Hematopoietic multipotent progenitor cell treated with erythropoietin and hydrocortisone succinate and interleukin-3 and kit ligand, for 8 days (in vitro differentiated cells): ENCODE measurements around the gene METRN.
A peak's percentile ranks its signal among the peaks of the same experiment; 100 is the strongest.
"Not testable (repeated sequence)": the region's sequence is repeated elsewhere in the genome, so short reads cannot be mapped to it uniquely, and the experiment has no call there.

ENCODE experiments used
- DNase-seq: peaks from one replicate; pipeline ENCODE4 v3.0.0-alpha.2; 2015

Gene METRN

GRCh38 chr16:739560-740458 lies 24.9 kb downstream of the METRN start:
- DNase-seq: no peak

DNA sequence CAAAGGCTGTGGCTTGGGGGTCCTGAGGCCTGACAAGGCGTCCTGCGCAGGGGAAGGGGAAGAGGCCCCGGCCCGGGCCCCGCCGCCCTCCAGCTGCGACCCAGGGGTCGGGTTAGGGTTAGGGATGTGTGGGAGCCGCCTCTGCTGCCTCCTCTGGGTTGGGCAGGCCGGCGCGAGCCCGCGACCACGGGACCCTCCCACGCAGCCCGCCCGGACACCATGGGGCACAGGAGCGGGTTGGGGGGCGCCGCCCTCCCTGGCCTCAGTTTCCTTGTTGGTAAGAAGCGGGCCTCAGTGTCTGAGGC lies 25.5 kb downstream of the METRN start:
- no peak for DNase-seq

DNA sequence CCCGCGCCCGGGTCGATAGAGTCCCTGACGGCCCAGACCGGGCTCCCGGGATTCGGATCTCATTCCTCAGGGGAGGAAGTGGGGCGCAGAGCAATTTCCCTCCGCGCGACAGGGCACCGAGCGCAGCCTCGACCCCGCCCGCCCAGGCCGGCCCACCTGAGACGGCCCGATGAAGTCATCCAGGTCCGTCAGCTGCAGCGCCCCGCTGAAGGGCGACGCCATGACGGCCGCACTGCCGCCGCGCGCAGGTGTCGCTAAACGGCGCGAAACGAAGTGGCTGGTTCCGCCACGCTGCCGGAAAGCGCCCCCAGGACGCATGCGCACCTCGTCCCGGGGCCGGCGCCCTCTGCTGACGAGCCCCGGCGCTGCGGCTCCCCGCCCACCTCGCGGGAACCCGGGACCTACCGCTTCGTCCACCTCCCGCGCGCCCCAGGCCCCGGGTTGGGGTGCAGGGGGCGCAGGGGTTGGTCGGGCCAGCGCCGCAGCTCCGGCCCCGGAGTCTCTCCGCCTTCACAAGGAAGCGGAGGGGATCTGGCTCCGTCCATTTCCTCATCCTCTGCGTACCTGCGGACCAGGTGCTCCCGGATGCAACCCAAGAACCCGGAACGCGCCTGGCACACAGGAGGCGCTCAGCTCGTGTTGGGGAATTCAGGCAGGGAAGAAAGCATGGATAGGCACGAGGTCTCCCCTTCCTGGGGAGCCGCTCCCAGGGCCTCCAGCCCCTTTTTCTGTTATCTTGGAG lies 26.0 kb downstream of the METRN start, which contains the start of gene CIAO3:
TSS of gene CIAO3 (minus strand) at position 234 of the 742 bp plus-strand sequence. CDS start at position 222, 12 bp downstream.
- peak; percentile 86 for DNase-seq

DNA sequence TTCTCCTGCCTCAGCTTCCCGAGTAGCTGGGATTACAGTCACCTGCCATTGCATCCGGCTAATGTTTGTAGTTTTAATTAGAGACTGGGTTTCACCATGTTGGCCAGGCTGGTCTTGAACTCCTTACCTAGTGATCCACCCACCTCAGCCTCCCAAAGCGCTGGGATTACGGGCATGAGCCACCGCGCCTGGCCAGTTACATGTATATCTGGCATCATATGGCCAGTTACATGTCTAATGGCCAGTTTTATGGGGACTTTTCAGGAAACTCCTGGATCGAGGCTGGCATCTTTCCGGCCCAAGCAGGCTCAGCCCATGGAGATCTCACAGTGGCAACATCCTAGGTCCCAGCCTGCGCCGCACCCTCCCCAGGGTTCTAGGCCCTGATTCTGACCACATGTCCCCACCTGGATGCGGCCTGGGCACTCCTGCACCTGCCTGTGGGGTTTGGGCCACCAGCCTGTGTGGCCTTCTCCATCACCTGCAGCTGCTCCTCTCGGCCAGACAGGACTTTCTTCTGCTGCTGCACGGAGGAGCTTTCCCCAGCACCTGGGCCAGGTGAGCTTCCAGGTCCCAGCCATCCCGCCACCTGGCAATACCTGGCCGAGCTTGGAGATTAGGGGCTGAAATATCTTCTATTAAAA lies 27.2 kb downstream of the METRN start:
- no peak for DNase-seq

DNA sequence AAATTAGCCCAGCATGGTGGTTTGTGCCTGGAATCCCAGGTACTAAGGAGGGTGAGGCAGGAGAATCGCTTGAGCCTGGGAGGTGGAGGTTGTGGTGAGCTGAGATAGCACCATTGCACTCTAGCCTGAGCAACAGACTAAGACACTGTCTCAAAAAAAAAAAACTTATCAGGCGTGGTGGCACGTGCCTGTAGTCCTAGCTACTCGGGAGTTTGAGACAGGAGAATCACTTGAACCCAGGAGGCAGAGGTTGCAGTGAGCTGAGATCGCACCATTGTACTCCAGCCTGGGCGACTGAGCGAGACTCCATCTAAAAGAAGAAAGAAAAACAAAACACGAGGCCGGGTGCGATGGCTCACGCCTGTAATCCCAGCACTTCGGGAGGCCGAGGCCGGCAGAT lies 28.0 kb downstream of the METRN start:
- DNase-seq: peak; percentile 59

GRCh38 chr16:743794-744500 lies 29.0 kb downstream of the METRN start:
- no peak for DNase-seq

- no peak for DNase-seq
These were observed 30.8 kb downstream of the METRN start for GRCh38 chr16:745739-746138.

DNA sequence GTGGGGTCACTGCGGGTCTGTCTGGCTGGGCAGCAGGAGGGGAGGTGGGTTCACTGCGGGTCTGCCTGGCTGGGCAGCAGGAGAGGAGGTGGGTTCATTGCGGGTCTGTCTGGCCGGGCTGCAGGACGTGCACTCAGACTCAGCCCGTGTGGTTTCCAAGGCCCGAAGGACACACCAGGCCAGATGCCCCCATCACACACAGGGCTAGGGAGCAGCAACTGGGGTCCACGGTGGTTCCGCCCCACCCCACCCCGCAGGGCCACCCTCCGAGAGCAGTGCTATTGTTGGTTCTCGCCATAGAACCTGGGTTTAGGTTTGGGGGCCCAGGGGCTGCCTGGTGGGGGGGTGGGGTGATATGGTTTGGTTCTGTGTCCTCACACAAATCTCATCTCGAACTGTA lies 31.7 kb downstream of the METRN start:
- no peak for DNase-seq

- no peak for DNase-seq
These were observed 33.2 kb downstream of the METRN start for GRCh38 chr16:747978-748746.

GRCh38 chr16:749010-749409 lies 34.1 kb downstream of the METRN start:
- DNase-seq: no peak

- no peak for DNase-seq
These were observed 35.6 kb downstream of the METRN start for GRCh38 chr16:750485-750884.

GRCh38 chr16:751152-752006 lies 36.5 kb downstream of the METRN start:
- no peak for DNase-seq

DNA sequence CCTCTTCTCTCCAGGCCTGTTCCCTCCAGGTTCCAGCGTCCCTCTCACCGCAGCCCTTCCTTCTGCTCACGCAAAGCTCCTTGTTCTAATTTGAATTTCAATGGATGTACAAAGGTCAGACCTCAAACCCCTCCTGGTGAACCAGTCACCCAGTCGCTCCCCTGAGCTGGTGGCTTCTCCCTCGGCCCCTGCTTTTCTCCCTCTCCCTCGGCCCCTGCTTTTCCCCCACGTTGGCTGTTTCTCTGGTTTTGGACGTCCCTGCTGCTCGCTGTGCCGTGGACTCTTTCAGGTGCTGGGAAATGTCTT lies 37.0 kb downstream of the METRN start:
- no peak for DNase-seq

GRCh38 chr16:754121-754607 lies 39.2 kb downstream of the METRN start:
- DNase-seq: not testable (repeated sequence)

DNA sequence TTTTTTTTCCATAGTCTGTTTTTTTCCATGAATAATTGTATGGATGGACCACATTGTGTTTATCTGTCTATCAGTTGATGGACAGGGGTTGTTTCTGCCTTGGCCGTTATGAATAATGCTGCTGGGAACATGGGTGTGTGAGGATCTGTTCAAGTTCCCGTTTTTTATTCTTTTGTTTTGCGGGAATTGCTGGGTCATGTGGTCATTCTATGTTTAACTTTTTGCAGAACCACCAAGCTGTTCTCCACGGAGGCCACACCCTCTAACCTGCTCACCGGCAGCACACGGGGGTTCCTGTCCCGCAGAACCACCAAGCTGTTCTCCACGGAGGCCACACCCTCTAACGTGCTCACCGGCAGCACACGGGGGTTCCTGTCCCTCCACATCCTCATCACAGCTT lies 39.7 kb downstream of the METRN start:
- DNase-seq: no peak

GRCh38 chr16:756428-756827 lies 41.5 kb downstream of the METRN start:
- no peak for DNase-seq

- DNase-seq: no peak
These were observed 44.4 kb downstream of the METRN start for GRCh38 chr16:759110-759910.

- DNase-seq: no peak
These were observed 45.1 kb downstream of the METRN start for GRCh38 chr16:760065-760464.

DNA sequence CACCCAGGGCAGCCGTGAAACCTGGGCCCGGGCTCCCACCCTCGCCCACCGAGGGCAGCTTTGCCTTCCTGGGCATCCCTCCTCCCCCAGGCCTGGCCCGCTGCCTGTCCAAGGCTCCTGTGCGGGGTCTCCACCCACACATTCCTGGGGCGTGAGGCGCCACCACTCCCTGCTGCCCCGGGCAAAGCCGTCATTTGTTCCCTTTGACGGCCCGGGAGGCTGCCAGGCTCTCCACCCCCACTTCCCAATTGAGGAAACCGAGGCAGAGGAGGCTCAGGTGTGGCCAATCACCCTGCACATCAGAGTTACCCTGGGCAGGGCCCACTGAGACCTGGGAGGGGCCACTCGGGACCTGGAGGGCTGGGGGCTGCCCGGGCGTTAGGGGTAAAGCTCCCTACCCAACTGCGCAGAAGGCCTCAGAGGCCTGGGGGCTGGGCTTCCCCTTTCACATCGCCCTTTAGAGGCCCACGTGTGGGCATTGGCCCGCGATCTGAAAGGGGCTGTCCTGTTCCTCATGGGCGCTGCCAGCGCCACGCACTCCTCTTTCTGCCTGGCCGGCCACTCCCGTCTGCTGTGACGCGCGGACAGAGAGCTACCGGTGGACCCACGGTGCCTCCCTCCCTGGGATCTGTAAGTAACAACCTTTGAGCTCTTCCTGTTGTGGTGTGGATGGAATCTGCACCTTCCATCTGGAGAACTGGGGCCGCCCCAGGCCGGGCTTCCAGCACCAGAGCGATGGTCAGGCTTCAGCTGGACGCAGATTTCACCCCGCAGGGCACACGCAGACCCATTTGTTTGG lies 45.8 kb downstream of the METRN start, which contains the start of gene MSLN:
TSS of gene MSLN (plus strand) at position 190 of the 799 bp plus-strand sequence. CDS start 1,947 bp downstream, outside the sequence.
- DNase-seq: no peak
